NCI-H1436 (cell line): ENCODE data around the gene POU2F2.
A peak's percentile ranks its signal among the peaks of the same experiment; 100 is the strongest.
"Not testable (repeated sequence)": the region's sequence is repeated elsewhere in the genome, so short reads cannot be mapped to it uniquely, and the experiment has no call there.

Source experiments
- DNase-seq: peaks from one replicate; lab custom pipeline; 2025; lab: John Stamatoyannopoulos, UW

Gene POU2F2

DNA sequence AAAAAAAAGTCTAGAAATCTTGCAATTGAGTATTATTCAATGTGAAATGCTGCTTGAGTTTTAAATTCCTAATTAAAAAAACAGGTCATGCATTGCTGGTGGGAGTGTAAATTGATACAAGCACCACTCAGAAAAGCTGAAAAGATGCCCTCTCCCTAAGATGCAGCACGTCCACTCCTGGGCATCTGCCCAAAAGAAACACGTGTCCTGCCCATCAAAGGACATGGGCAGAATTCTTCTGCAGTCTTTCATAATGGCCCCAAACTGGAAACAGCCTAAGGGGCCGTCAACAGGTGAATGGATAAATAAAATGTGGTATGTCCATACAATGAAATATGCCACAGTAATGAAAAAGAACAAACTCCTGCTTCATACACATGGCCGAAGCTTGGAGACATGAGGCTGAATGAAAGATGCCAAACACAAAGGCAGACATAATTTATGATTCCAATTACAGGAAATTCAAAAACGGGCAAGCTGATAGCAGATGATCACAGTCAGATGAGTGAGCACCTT is 7.8 kb downstream of the POU2F2 start:
- no peak for DNase-seq

- no peak for DNase-seq
Observed at GRCh38 chr19:42123765-42124164, 8.5 kb downstream of the POU2F2 start.

DNA sequence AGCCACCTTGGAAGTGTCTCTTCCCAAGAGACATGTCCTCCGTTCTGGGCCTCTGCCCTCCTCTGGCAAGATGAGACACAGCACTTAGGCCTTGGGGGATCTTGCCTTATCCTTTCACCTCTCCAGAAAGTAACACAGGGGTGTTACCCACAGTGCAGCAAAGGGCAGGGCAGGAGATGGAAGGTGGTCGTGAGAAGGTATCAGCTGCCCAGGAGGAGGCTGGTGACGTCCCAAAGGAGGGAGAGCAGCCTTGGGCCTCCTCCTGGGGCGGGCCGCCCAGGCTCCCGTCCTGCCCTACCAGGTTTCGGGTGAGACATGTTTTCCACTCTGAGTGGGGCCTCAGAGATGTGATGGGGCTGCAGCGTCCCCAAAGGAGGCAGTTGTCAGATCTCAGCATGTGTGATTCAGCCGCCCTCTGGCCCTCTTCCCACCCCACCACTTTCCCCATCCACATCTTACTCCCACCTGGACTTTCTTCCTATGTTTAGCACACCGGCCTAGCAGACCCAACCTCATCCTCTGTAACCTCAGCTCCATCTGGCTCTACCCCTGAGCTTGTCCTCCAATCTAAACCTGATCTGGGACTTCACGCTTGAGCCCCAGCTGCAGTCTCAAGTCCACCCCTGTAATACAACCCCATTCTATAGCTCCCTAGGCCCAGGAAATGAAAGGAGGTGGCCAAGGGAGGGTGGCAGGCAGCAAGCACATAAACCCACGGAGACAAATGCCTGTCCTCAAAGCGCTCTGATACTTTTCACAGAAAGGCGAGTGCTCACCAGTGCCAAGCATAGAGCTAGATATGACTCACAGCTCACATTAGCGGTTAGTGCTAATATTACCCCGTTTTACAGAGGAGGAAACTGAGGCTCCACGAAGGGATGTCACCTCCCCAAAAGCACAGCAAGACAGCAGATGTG is 9.3 kb downstream of the POU2F2 start:
- no peak for DNase-seq

- peak; percentile 24 for DNase-seq
Observed at GRCh38 chr19:42121656-42122069, 10.6 kb downstream of the POU2F2 start.

- DNase-seq, result no peak
Observed at GRCh38 chr19:42121036-42121621, 11.1 kb downstream of the POU2F2 start.

- peak; percentile 64 for DNase-seq
Observed at GRCh38 chr19:42120276-42120980, 11.8 kb downstream of the POU2F2 start.

- DNase-seq, result no peak
Observed at GRCh38 chr19:42117076-42117475, 15.2 kb downstream of the POU2F2 start.

GRCh38 chr19:42116308-42117075 is 15.8 kb downstream of the POU2F2 start:
- no peak for DNase-seq

DNA sequence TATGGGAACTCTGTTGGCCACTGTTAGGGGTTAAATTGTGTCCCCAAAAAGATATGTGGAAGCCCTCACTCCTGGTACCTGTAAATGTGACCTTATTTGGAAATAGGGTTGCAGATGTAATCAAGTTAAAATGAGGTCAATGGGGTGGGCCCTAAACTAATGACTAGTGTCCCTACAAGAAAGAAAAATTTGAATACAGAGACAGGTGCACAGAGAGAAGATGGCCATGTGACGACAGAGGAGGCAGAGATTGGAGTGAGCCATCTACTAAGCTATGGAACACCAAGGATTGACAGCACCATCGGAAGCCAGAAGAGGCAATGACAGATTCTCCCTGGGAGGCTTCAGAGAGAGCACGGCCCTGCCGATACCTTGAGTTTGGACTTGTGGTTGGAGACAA is 16.5 kb downstream of the POU2F2 start:
- no peak for DNase-seq

DNA sequence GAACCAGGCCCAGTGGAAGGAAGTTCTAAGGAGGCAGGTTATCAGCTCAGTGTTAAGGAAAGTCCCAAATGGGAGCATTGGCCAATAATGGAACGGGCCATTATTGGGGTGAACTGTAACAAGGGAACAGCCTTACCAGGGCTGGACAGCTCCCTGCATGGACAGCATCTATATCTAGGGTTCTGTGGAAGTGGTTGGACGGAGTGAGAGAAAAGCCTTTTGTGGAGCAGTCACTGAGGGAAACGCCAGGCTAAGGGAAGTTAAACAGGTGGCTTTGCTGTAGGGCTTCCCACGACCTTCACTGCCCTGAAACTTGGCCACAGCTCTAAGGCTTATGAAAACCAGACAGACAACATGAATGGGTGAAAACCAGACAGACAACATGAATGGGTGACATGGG is 17.0 kb downstream of the POU2F2 start:
- DNase-seq, result no peak

DNA sequence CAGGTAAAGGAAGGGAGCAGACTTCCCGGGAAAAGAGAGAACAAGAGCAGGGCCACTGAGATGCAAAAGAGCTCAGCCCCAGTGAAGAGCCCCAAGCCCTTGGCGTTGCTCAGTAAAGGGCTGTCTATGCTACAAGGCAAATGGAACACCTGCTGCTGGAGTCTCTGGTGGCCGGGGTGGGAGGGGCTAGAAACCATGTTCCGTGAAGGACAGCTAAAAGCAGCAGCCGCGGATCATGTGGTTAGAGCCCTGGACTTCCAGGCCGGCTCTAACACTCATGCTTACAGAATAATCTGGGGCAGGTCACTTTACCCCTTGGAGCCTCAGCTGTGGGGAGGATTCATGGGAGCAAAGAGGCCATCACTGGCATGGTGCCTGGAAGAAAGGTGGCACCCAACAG is 17.8 kb downstream of the POU2F2 start:
- peak; percentile 83 for DNase-seq

- peak; percentile 96 for DNase-seq
Observed at GRCh38 chr19:42113641-42114348, 18.5 kb downstream of the POU2F2 start.

GRCh38 chr19:42111811-42112210 is 20.4 kb downstream of the POU2F2 start:
- DNase-seq, result no peak

GRCh38 chr19:42111384-42111783 is 20.9 kb downstream of the POU2F2 start:
- no peak for DNase-seq

- no peak for DNase-seq
Observed at GRCh38 chr19:42110658-42111057, 21.6 kb downstream of the POU2F2 start.

- no peak for DNase-seq
Observed at GRCh38 chr19:42109896-42110295, 22.4 kb downstream of the POU2F2 start.

- DNase-seq, result peak; percentile 89
Observed at GRCh38 chr19:42108527-42109389, 23.5 kb downstream of the POU2F2 start.

DNA sequence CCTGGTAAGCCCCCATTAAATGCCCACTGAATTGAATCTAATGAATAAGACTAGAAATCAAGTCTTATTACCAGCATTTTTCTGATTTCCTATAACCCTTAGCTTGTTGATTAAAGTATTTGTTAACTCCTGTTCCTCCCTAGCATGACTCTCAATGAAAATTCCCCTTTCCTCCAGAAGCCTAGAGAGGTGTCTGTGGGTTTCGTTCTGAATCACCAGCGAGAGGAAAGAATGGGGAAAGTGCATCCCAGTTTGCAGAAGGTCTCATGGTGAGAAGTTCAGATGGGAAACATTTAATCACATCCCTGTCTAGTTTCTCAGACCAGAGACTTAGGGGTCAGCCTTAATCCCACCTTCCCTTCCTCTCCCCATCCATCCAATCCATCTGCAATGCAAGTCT is 26.9 kb downstream of the POU2F2 start:
- DNase-seq, result no peak

GRCh38 chr19:42102877-42103276 is 29.4 kb downstream of the POU2F2 start:
- DNase-seq, result no peak

DNA sequence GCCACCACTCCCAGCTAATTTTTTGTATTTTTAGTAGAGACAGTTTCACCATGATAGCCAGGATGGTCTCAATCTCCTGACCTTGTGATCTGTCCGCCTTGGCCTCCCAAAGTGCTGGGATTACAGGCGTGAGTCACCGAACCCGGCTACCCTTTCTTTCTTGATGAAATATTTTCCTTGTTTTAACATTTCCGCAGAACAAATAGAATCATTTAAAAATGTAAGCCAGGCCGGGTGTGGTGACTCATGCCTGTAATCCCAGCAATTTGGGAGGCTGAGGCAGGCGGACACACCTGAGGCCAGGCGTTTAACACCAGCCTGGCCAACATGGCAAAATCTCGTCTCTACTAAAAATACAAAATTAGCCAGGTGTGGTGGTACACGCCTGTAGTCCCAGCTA is 32.0 kb downstream of the POU2F2 start:
- not testable (repeated sequence) for DNase-seq
